H9 (cell line): Measurements from ENCODE around the gene STX16. TPM values are rescaled to one million over a fixed set of nuclear protein-coding genes. Genes with fewer than 3 reads are reported as not detected.

Experiments used
- DNase-seq: peaks from one replicate; pipeline ENCODE4 v3.0.0-alpha.2; 2017
- H2AFZ ChIP-seq: one replicate; pipeline ENCODE4 v1.6.1; 2013; ENCODE audit warnings: mild to moderate bottlenecking, low read length, control low read depth, moderate library complexity
- H2AK5ac ChIP-seq: 2 replicates; pipeline ENCODE4 v1.6.1; 2013; ENCODE audit warnings: low read length, control low read depth, mixed read lengths; ENCODE audit not compliant: insufficient read length
- H2BK120ac ChIP-seq: one replicate; pipeline ENCODE4 v1.6.1; 2013; ENCODE audit warnings: low read depth, mild to moderate bottlenecking, low read length, control low read depth, inconsistent platforms; ENCODE audit not compliant: poor library complexity, severe bottlenecking
- H2BK12ac ChIP-seq: 2 replicates; pipeline ENCODE4 v1.6.1; 2013; ENCODE audit warnings: low read length, control low read depth, mixed read lengths, low read depth; ENCODE audit not compliant: insufficient read length
- H2BK15ac ChIP-seq: 2 replicates; pipeline ENCODE4 v1.6.1; 2013; ENCODE audit warnings: low read depth, low read length, control low read depth
- H2BK20ac ChIP-seq: one replicate; pipeline ENCODE4 v1.6.1; 2013; ENCODE audit warnings: low read depth, mild to moderate bottlenecking, low read length, control low read depth, inconsistent platforms; ENCODE audit not compliant: poor library complexity, severe bottlenecking
- H2BK5ac ChIP-seq: 2 replicates; pipeline ENCODE4 v1.6.1; 2013; ENCODE audit warnings: low read length, control low read depth, mixed read lengths; ENCODE audit not compliant: insufficient read length
- H3K14ac ChIP-seq: 2 replicates; pipeline ENCODE4 v1.6.1; 2013; ENCODE audit warnings: low read length, control low read depth; ENCODE audit not compliant: insufficient read depth
- H3K18ac ChIP-seq: 2 replicates; pipeline ENCODE4 v1.6.1; 2013; ENCODE audit warnings: low read depth, mild to moderate bottlenecking, mixed read lengths, low read length, control low read depth; ENCODE audit not compliant: insufficient read length
- H3K23ac ChIP-seq: 2 replicates; pipeline ENCODE4 v1.6.1; 2013; ENCODE audit warnings: low read length, control low read depth, mixed read lengths, low read depth; ENCODE audit not compliant: insufficient read length
- H3K23me2 ChIP-seq: 2 replicates; pipeline ENCODE4 v1.6.1; 2013; ENCODE audit warnings: low read depth, mild to moderate bottlenecking, mixed read lengths, low read length, control low read depth; ENCODE audit not compliant: insufficient read length, poor library complexity, severe bottlenecking
- H3K27ac ChIP-seq: 2 replicates; pipeline ENCODE4 v1.5.1; 2013; ENCODE audit warnings: low read length, control low read depth, mixed read lengths, low read depth; ENCODE audit not compliant: insufficient read length
- H3K27me3 ChIP-seq: 2 replicates; pipeline ENCODE4 v1.6.1; 2013; ENCODE audit warnings: low read length, control low read depth, inconsistent platforms; ENCODE audit not compliant: insufficient read depth
- H3K4ac ChIP-seq: 2 replicates; pipeline ENCODE4 v1.6.1; 2013; ENCODE audit warnings: low read depth, mild to moderate bottlenecking, control low read depth, inconsistent platforms, low read length, moderate library complexity
- H3K4me1 ChIP-seq: 2 replicates; pipeline ENCODE4 v1.6.1; 2013; ENCODE audit warnings: low read length, control low read depth, inconsistent platforms; ENCODE audit not compliant: insufficient read depth
- H3K4me2 ChIP-seq: 2 replicates; pipeline ENCODE4 v1.6.1; 2013; ENCODE audit warnings: low read length, control low read depth, mixed read lengths; ENCODE audit not compliant: insufficient read length, insufficient read depth
- H3K56ac ChIP-seq: 2 replicates; pipeline ENCODE4 v1.6.1; 2013; ENCODE audit warnings: low read depth, mild to moderate bottlenecking, mixed read lengths, low read length, control low read depth; ENCODE audit not compliant: insufficient read length
- H3K79me1 ChIP-seq: 2 replicates; pipeline ENCODE4 v1.6.1; 2013; ENCODE audit warnings: low read depth, mild to moderate bottlenecking, moderate library complexity, low read length, control low read depth, inconsistent platforms; ENCODE audit not compliant: insufficient read depth, poor library complexity, severe bottlenecking
- H3K79me2 ChIP-seq: 2 replicates; pipeline ENCODE4 v1.6.1; 2013; ENCODE audit warnings: low read length, control low read depth, inconsistent platforms; ENCODE audit not compliant: insufficient read depth
- H3K9ac ChIP-seq: 2 replicates; pipeline ENCODE4 v1.6.1; 2013; ENCODE audit warnings: low read length, control low read depth, mixed read lengths; ENCODE audit not compliant: insufficient read length; ENCODE audit errors: extremely low read depth
- H3K9me3 ChIP-seq: one replicate; pipeline ENCODE4 v1.6.1; 2013; ENCODE audit warnings: low read depth, low read length, inconsistent platforms; ENCODE audit not compliant: control insufficient read depth
- H3T11ph ChIP-seq: one replicate; pipeline ENCODE4 v1.6.1; 2013; ENCODE audit warnings: mild to moderate bottlenecking, low read length, control low read depth, inconsistent platforms
- H4K20me1 ChIP-seq: one replicate; pipeline ENCODE4 v1.6.1; 2013; ENCODE audit not compliant: control insufficient read depth, insufficient read length, insufficient read depth
- H4K5ac ChIP-seq: 2 replicates; pipeline ENCODE4 v1.6.1; 2013; ENCODE audit warnings: low read depth, mild to moderate bottlenecking, mixed read lengths, low read length, control low read depth; ENCODE audit not compliant: insufficient read length
- H4K8ac ChIP-seq: replicated peaks from 2 replicates; pipeline ENCODE4 v1.6.1; 2013; ENCODE audit warnings: low read length, control low read depth, mixed read lengths, low read depth; ENCODE audit not compliant: insufficient read length
- H4K91ac ChIP-seq: 2 replicates; pipeline ENCODE4 v1.6.1; 2013; ENCODE audit warnings: low read depth, mild to moderate bottlenecking, moderate library complexity, mixed read lengths, low read length, control low read depth; ENCODE audit not compliant: insufficient read length
- H3K27ac Mint-ChIP-seq, 3 experiments: 2 replicates in 2 of 3; 3 replicates in 1 of 3; pipeline ENCODE4 v1.8.0; 2020 to 2021; ENCODE audit warnings: mixed read lengths in 3 of 3, mild to moderate bottlenecking in 1 of 3, moderate library complexity in 1 of 3
- H3K27me3 Mint-ChIP-seq: 2 replicates; pipeline ENCODE4 v1.8.0; 2021; ENCODE audit warnings: low read depth, mild to moderate bottlenecking, moderate library complexity, mixed read lengths
- H3K36me3 Mint-ChIP-seq, 3 experiments: 2 replicates in 2 of 3; 3 replicates in 1 of 3; pipeline ENCODE4 v1.8.0; 2020 to 2021; ENCODE audit warnings: low read depth in 3 of 3, mixed read lengths in 3 of 3; ENCODE audit not compliant: insufficient read depth in 1 of 3
- H3K4me1 Mint-ChIP-seq, 2 experiments: 2 replicates each; pipeline ENCODE4 v1.8.0; 2020; ENCODE audit warnings: mixed read lengths in 2 of 2
- H3K4me3 Mint-ChIP-seq, 2 experiments: 2 replicates in 1 of 2; 3 replicates in 1 of 2; pipeline ENCODE4 v1.8.0; 2020 to 2021; ENCODE audit warnings: mild to moderate bottlenecking in 2 of 2, mixed read lengths in 2 of 2, moderate library complexity in 1 of 2
- H3K9me3 Mint-ChIP-seq, 2 experiments: 2 replicates in 1 of 2; 3 replicates in 1 of 2; pipeline ENCODE4 v1.8.0; 2020; ENCODE audit warnings: mild to moderate bottlenecking in 2 of 2, mixed read lengths in 2 of 2, moderate library complexity in 1 of 2
- WGBS: extraction: QIAGEN DNeasy Blood & Tissue Kit; methylation state at CpG from one replicate; pipeline ENCODE4 v1.1.7; 2013; ENCODE audit warnings: missing lambda C conversion rate, low lambda C conversion rate, mixed read lengths; ENCODE audit not compliant: insufficient read length; ENCODE audit errors: extremely low coverage; 5-methylcytosine and 5-hydroxymethylcytosine counted together
- total RNA-seq: library from RNA; stranded (reverse); gene quantifications from 2 replicates; pipeline ENCODE4 v1.2.1, GENCODE V29; 2021
- TF ChIP-seq, protein P1 (sequence below): fragments of 200-600 bp; sonication (generic); conservative IDR thresholded peaks from 3 replicates; pipeline ENCODE4 v1.8.0; 2021; ENCODE audit warnings: antibody characterized with exemption, mild to moderate bottlenecking

Gene STX16
- total RNA-seq, 1 experiment from 2014 or later: 87.8 TPM

DNA sequence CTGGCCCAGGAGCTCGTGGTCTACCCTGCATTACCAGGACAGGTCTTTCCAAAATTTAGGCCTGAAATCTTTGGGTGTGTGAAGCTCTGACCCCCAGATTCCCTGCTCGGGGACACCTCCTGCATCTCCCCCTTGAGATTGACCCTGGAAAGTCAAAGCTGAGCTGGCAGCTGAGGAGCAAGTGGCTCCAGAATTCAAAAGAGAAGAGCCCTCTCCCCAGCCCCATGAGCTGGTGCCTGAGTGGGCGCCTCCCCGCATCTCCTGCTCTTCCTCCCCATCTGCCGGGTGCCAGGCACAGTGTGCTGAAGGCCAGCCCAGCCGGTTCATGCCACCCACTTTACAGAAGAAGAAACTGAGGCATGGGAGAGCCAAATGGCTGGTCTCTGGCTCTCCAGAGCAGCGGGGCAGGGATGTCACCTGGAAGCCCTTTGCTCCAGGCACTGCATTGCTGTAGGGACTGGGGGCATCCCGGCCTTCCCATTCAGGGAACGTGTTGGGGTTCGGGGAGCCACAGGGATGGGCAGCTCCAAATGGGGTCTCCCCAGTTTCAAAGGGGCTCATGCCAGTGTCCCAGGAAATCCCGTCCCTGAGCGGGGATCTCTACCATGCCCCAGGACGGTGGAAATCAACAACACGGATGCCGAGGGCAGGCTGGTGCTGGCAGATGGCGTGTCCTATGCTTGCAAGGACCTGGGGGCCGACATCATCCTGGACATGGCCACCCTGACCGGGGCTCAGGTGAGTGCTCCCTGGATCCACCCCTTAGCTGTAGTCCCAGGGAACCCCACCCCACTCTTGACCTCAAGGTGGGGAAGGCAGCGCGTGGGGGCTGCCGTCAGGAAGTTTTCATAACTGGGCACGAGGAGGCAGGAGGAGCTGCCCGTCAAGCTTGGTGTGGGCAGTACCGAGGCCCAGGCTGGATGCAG is 62.0 kb downstream of the STX16 start:
- no CpG with 5 or more reads among the region's 24 CpGs for WGBS
- Histone ChIP-seq H3K79me1 (no peaks in the 10 kb centered on the region), H4K8ac (no peak overlapping the region), H4K5ac (no peak overlapping the region), H3K9ac (no peak overlapping the region), H3K9me3 (no peaks in the 10 kb centered on the region), H3K23me2 (no peaks in the 10 kb centered on the region), H3K79me2 (no peaks in the 10 kb centered on the region), H3K4me2 (no peak overlapping the region), H4K91ac (no peak overlapping the region), H3T11ph (no peak overlapping the region), H3K27ac (no peak overlapping the region), H3K56ac (no peak overlapping the region), H2BK20ac (no peak overlapping the region), H3K14ac (no peak overlapping the region), H2BK12ac (no peak overlapping the region), H4K20me1 (no peaks in the 10 kb centered on the region), H3K4me1 (no peaks in the 10 kb centered on the region), H3K18ac (no peak overlapping the region), H2BK5ac (no peak overlapping the region), H2AK5ac (no peak overlapping the region), H2AFZ (no peak overlapping the region), H3K4ac (no peak overlapping the region), H2BK120ac (no peak overlapping the region), H3K27me3 (no peaks in the 10 kb centered on the region), H2BK15ac (no peak overlapping the region), H3K23ac (no peak overlapping the region)
- Mint-ChIP-seq H3K27me3 (no peaks in the 10 kb centered on the region), H3K9me3 (no peaks in the 10 kb centered on the region), H3K4me1 (peaks cover 0 to 11% of the 10 kb centered on the region in 2 experiments; a peak in 1 of 4 replicates), H3K4me3 (no peak overlapping the region), H3K27ac (peak overlapping the region in 1 of 3 experiments; percentile 53; a peak in 1 of 7 replicates), H3K36me3 (0 out of 7 replicates have a peak, but pooled peaks cover 0 to 3% (median 0%) of the 10 kb centered on the region in 3 experiments)
- TF ChIP-seq, protein P1, sequence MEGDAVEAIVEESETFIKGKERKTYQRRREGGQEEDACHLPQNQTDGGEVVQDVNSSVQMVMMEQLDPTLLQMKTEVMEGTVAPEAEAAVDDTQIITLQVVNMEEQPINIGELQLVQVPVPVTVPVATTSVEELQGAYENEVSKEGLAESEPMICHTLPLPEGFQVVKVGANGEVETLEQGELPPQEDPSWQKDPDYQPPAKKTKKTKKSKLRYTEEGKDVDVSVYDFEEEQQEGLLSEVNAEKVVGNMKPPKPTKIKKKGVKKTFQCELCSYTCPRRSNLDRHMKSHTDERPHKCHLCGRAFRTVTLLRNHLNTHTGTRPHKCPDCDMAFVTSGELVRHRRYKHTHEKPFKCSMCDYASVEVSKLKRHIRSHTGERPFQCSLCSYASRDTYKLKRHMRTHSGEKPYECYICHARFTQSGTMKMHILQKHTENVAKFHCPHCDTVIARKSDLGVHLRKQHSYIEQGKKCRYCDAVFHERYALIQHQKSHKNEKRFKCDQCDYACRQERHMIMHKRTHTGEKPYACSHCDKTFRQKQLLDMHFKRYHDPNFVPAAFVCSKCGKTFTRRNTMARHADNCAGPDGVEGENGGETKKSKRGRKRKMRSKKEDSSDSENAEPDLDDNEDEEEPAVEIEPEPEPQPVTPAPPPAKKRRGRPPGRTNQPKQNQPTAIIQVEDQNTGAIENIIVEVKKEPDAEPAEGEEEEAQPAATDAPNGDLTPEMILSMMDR: no peak
- DNase-seq: peak; percentile 20
